Suprapubic skin (tissue), 4 donors: ENCODE measurements around the gene TLR3. TPM values are rescaled to one million over a fixed set of nuclear protein-coding genes. Genes with fewer than 3 reads are reported as not detected.

Source experiments
- DNase-seq, 2 donors: peaks; one replicate each; pipeline ENCODE4 v3.0.0-alpha.2; 2019; ENCODE audit warnings: low spot score in 2 of 2
- H3K27ac ChIP-seq: fragments of 200-600 bp; sonication (generic); one replicate; pipeline ENCODE4 v1.5.1; 2019
- H3K27me3 ChIP-seq: fragments of 200-600 bp; sonication (generic); one replicate; pipeline ENCODE4 v1.5.1; 2019
- H3K36me3 ChIP-seq: fragments of 200-600 bp; sonication (generic); one replicate; pipeline ENCODE4 v1.5.1; 2019
- H3K4me1 ChIP-seq: fragments of 200-600 bp; sonication (generic); one replicate; pipeline ENCODE4 v1.5.1; 2019
- H3K4me3 ChIP-seq: fragments of 200-600 bp; sonication (generic); one replicate; pipeline ENCODE4 v1.5.1; 2019; ENCODE audit warnings: mild to moderate bottlenecking
- H3K9me3 ChIP-seq: fragments of 200-600 bp; sonication (generic); one replicate; pipeline ENCODE4 v1.5.1; 2019
- CTCF ChIP-seq, 2 donors: fragments of 200-600 bp in 1 of 2; fragments of 450-650 bp in 1 of 2; sonication (generic) in 1 of 2; IDR thresholded peaks; one replicate each; pipeline ENCODE4 v1.5.1; 2016 to 2019; ENCODE audit warnings: antibody characterized with exemption in 2 of 2, mild to moderate bottlenecking in 1 of 2, moderate library complexity in 1 of 2
- EP300 ChIP-seq: sonication (generic); formaldehyde crosslinking; IDR thresholded peaks from one replicate; pipeline ENCODE4 v1.6.1; 2017; ENCODE audit warnings: antibody characterized with exemption
- POLR2A ChIP-seq, 2 donors: fragments of 450-650 bp; IDR thresholded peaks; one replicate each; pipeline ENCODE4 v1.6.1; 2017; ENCODE audit warnings: antibody characterized with exemption in 2 of 2, mild to moderate bottlenecking in 2 of 2, moderate library complexity in 2 of 2
- POLR2AphosphoS5 ChIP-seq, 3 donors: sonication (generic); formaldehyde crosslinking; IDR thresholded peaks; one replicate each; pipeline ENCODE4 v1.6.1; 2017; ENCODE audit warnings: antibody characterized with exemption in 3 of 3
- WGBS: methylation state at CpG from one replicate; pipeline ENCODE4 v1.1.5; 2018; 5-methylcytosine and 5-hydroxymethylcytosine counted together
- total RNA-seq, 4 donors: library from RNA; depleted of rRNA; stranded (reverse); fragments of >200 nt; gene quantifications; one replicate each; pipeline ENCODE4 v1.1.0, GENCODE V29; 2016

The TLR3 gene
- total RNA-seq, 4 donors from 2014 or later, result 3.1 to 6.1 (median 4.4) TPM

- Histone ChIP-seq H3K4me3 (no peak overlapping the region), H3K36me3 (no peaks in the 10 kb centered on the region), H3K27ac (no peak overlapping the region), H3K27me3 (no peaks in the 10 kb centered on the region), H3K4me1 (no peaks in the 10 kb centered on the region), H3K9me3 (no peaks in the 10 kb centered on the region)
- TF ChIP-seq POLR2A (IDR thresholded peaks at IDR 0.05) (no peak), CTCF (IDR thresholded peaks at IDR 0.05) (no peak), POLR2AphosphoS5 (IDR thresholded peaks at IDR 0.05) (no peak), EP300 (no peak)
- 60% methylated on average over 2 of the region's 2 CpGs for WGBS
- no peak for DNase-seq
Observed at GRCh38 chr4:186121057-186121456, 52.1 kb downstream of the TLR3 start.

DNA sequence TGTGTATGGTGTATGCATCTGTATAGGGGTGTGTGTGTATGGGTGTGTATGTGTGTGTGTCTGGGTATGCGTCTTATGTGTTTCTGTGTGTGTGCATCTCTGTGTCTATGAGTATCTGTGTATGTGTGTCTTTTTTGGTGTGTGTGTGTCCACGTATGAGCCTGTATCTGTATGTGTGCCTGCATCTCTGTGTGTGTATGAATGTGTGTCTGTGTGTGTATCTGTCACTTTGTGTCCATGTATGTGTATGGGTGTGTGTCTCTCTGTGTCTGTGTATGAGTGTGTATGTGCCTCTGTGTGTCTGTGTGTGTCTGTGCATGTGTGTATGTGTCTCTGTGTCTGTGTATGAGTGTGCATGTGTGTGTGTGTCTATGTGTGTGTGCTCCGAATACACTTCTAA, 59.9 kb downstream of the TLR3 start:
- DNase-seq, result no peak
- no peak for TF ChIP-seq POLR2AphosphoS5 (IDR thresholded peaks at IDR 0.05)
- no peak for TF ChIP-seq POLR2A (IDR thresholded peaks at IDR 0.05)
- TF ChIP-seq EP300, result no peak
- no peaks in the 10 kb centered on the region for H3K27me3 ChIP-seq
- no peaks in the 10 kb centered on the region for H3K36me3 ChIP-seq
- no peak overlapping the region for H3K4me3 ChIP-seq
- no peaks in the 10 kb centered on the region for H3K9me3 ChIP-seq
- 96% methylated on average over 3 of the region's 3 CpGs for WGBS
- no peak overlapping the region for H3K27ac ChIP-seq
- H3K4me1 ChIP-seq, result no peaks in the 10 kb centered on the region

- H3K27me3 ChIP-seq, result no peaks in the 10 kb centered on the region
- 80% methylated on average over 2 of the region's 2 CpGs for WGBS
Observed at GRCh38 chr4:186131935-186132334, 63.0 kb downstream of the TLR3 start.

GRCh38 chr4:186132577-186133242, 63.8 kb downstream of the TLR3 start:
- 27% methylated on average over 4 of the region's 4 CpGs for WGBS
- Histone ChIP-seq H3K27me3 (no peaks in the 10 kb centered on the region), H3K4me3 (no peak overlapping the region), H3K4me1 (no peaks in the 10 kb centered on the region), H3K36me3 (no peaks in the 10 kb centered on the region), H3K27ac (no peak overlapping the region), H3K9me3 (no peaks in the 10 kb centered on the region)
- TF ChIP-seq CTCF (IDR thresholded peaks at IDR 0.05) (no peak), POLR2A (IDR thresholded peaks at IDR 0.05) (no peak), EP300 (no peak), POLR2AphosphoS5 (IDR thresholded peaks at IDR 0.05) (no peak)
- no peak for DNase-seq

More at GRCh38 chr4:186131935-186132334, 63.0 kb downstream of the TLR3 start:
- DNase-seq, result no peak
- Histone ChIP-seq H3K36me3 (no peaks in the 10 kb centered on the region), H3K4me1 (no peaks in the 10 kb centered on the region), H3K4me3 (no peak overlapping the region), H3K9me3 (no peaks in the 10 kb centered on the region), H3K27ac (no peak overlapping the region)
- TF ChIP-seq CTCF (IDR thresholded peaks at IDR 0.05), result no peak
- no peak for TF ChIP-seq EP300
- TF ChIP-seq POLR2A (IDR thresholded peaks at IDR 0.05), result no peak
- no peak for TF ChIP-seq POLR2AphosphoS5 (IDR thresholded peaks at IDR 0.05)

- H3K27me3 ChIP-seq, result no peaks in the 10 kb centered on the region
- H3K4me1 ChIP-seq, result no peaks in the 10 kb centered on the region
- TF ChIP-seq EP300 (no peak), POLR2A (IDR thresholded peaks at IDR 0.05) (no peak), CTCF (IDR thresholded peaks at IDR 0.05) (no peak), POLR2AphosphoS5 (IDR thresholded peaks at IDR 0.05) (no peak)
- no peak for DNase-seq
- no peak overlapping the region for H3K27ac ChIP-seq
- no peaks in the 10 kb centered on the region for H3K36me3 ChIP-seq
- 76% methylated on average over 3 of the region's 3 CpGs for WGBS
- no peaks in the 10 kb centered on the region for H3K9me3 ChIP-seq
- no peak overlapping the region for H3K4me3 ChIP-seq
Observed at GRCh38 chr4:186134257-186134656, 65.3 kb downstream of the TLR3 start.
